K562 (cell line): ENCODE measurements around the gene HSPB7. TPM values are rescaled to one million over a fixed set of nuclear protein-coding genes. Genes with fewer than 3 reads are reported as not detected.

Experiments
- ARHGAP35 ChIP-seq: fragments of 450-650 bp; IDR thresholded peaks from 2 replicates; pipeline ENCODE4 v1.6.1; 2018; ENCODE audit not compliant: partially characterized antibody
- BMI1 ChIP-seq: fragments of 150-350 bp; IDR thresholded peaks from 2 replicates; pipeline ENCODE4 v1.6.1; 2014; ENCODE audit warnings: low read length
- ESRRA ChIP-seq: fragments of 450-650 bp; IDR thresholded peaks from 2 replicates; pipeline ENCODE4 v1.6.1; 2014; ENCODE audit warnings: low read depth, mild to moderate bottlenecking, moderate library complexity, borderline replicate concordance
- ETV1 ChIP-seq: fragments of 450-650 bp; conservative IDR thresholded peaks from 2 replicates; pipeline ENCODE4 v1.6.1; 2016; ENCODE audit warnings: missing genetic modification characterization, control low read depth, low read depth, missing compliant biosample characterization
- HES1 ChIP-seq: fragments of 450-650 bp; IDR thresholded peaks from 2 replicates; pipeline ENCODE4 v1.6.1; 2016; ENCODE audit warnings: low read depth, mild to moderate bottlenecking, moderate library complexity
- L3MBTL2 ChIP-seq: fragments of 450-650 bp; IDR thresholded peaks from 2 replicates; pipeline ENCODE4 v1.6.1; 2016; ENCODE audit warnings: mild to moderate bottlenecking, moderate library complexity
- LARP7 ChIP-seq: fragments of 450-650 bp; IDR thresholded peaks from 2 replicates; pipeline ENCODE4 v1.6.1; 2016
- MBD1 ChIP-seq: fragments of 250-450 bp; sonication (Bioruptor Pico); IDR thresholded peaks from 2 replicates; pipeline ENCODE4 v1.8.0; 2022; ENCODE audit warnings: inconsistent platforms
- NR0B1 ChIP-seq: fragments of 450-650 bp; IDR thresholded peaks from one replicate; pipeline ENCODE4 v1.6.1; 2018; ENCODE audit warnings: mild to moderate bottlenecking, moderate library complexity; ENCODE audit not compliant: partially characterized antibody
- PHF21A ChIP-seq: fragments of 450-650 bp; IDR thresholded peaks from 2 replicates; pipeline ENCODE4 v1.6.1; 2017; ENCODE audit warnings: low read depth, borderline replicate concordance
- RBM25 ChIP-seq: fragments of 200-400 bp; formaldehyde crosslinking; IDR thresholded peaks from 2 replicates; pipeline ENCODE4 v1.6.1; 2018; ENCODE audit warnings: low read length, low read depth, moderate library complexity; ENCODE audit not compliant: severe bottlenecking
- SIRT6 ChIP-seq: IDR thresholded peaks from one replicate; pipeline ENCODE4 v1.6.1; 2012; ENCODE audit warnings: low read depth, mild to moderate bottlenecking, control low read depth, inconsistent platforms, low read length, moderate library complexity
- SMC3 ChIP-seq: conservative IDR thresholded peaks from 2 replicates; pipeline ENCODE4 v1.6.1; 2011; ENCODE audit warnings: low read depth, low read length, improper control_type of control experiment; ENCODE audit not compliant: insufficient read depth
- ZEB2 ChIP-seq: fragments of 450-650 bp; IDR thresholded peaks from 2 replicates; pipeline ENCODE4 v1.6.1; 2016
- ZNF12 ChIP-seq: sonication (generic); formaldehyde crosslinking; IDR thresholded peaks from 2 replicates; pipeline ENCODE4 v1.4.0; 2020; ENCODE audit warnings: mild to moderate bottlenecking, missing genetic modification reagents
- ZNF146 ChIP-seq: IDR thresholded peaks from one replicate; pipeline ENCODE4 v1.6.1; 2018; ENCODE audit warnings: missing compliant biosample characterization; ENCODE audit not compliant: unreplicated experiment
- ZNF696 ChIP-seq: fragments of 250-450 bp; sonication (Bioruptor Pico); conservative IDR thresholded peaks from 2 replicates; pipeline ENCODE4 v1.4.0; 2020; ENCODE audit warnings: mild to moderate bottlenecking, moderate library complexity
- ZNF766 ChIP-seq: fragments of 200-800 bp; sonication (Bioruptor generic); conservative IDR thresholded peaks from 2 replicates; pipeline ENCODE4 v1.6.1; 2016; ENCODE audit warnings: missing genetic modification characterization, missing compliant biosample characterization
- ZNF79 ChIP-seq: fragments of 250-450 bp; sonication (Bioruptor Pico); IDR thresholded peaks from 2 replicates; pipeline ENCODE4 v1.4.0; 2020; ENCODE audit warnings: low read depth, mild to moderate bottlenecking, moderate library complexity
- polyA plus RNA-seq, 8 experiments: library from polyadenylated mRNA; depleted of rRNA in 4 of 8; stranded (reverse) in 5 of 8; unstranded in 3 of 8; fragments of >200 nt; fragmentation: Nextera tagmentation in 2 of 8; fragmentation: Illumina TruSeq in 1 of 8; extraction: Ambion mirVana in 2 of 8; extraction: Trizol in 1 of 8; gene quantifications; 2 replicates each; pipeline versions ENCODE4 v1.2.1 to v1.2.3, GENCODE V29; 2011 to 2014; ENCODE audit warnings: inconsistent platforms in 1 of 8, missing spikeins in 1 of 8
- total RNA-seq, 7 experiments: library from RNA; depleted of rRNA in 6 of 7; stranded (reverse); fragments of >200 nt in 6 of 7; fragmentation: Illumina TruSeq in 2 of 7; extraction: Trizol in 2 of 7; gene quantifications; 2 replicates each; pipeline versions ENCODE4 v1.2.1 to v1.2.3, GENCODE V29; 2011 to 2021; ENCODE audit warnings: low replicate concordance in 1 of 7
- TF ChIP-seq, protein P1 (sequence below): fragments of 450-650 bp; IDR thresholded peaks from 2 replicates; pipeline ENCODE4 v1.6.1; 2017; ENCODE audit warnings: mild to moderate bottlenecking, moderate library complexity
- TF ChIP-seq, protein P2 (sequence below): fragments of 250-450 bp; sonication (Bioruptor Pico); IDR thresholded peaks from 2 replicates; pipeline ENCODE4 v1.4.0; 2020; ENCODE audit warnings: mild to moderate bottlenecking

Gene HSPB7
- total and polyA plus RNA-seq, 9 of the 15 experiments (the other 6 are each of a cell fraction or from before 2014, with no cell fraction given), result 0.05 to 0.19 (median 0.07) TPM; not detected in 6

DNA sequence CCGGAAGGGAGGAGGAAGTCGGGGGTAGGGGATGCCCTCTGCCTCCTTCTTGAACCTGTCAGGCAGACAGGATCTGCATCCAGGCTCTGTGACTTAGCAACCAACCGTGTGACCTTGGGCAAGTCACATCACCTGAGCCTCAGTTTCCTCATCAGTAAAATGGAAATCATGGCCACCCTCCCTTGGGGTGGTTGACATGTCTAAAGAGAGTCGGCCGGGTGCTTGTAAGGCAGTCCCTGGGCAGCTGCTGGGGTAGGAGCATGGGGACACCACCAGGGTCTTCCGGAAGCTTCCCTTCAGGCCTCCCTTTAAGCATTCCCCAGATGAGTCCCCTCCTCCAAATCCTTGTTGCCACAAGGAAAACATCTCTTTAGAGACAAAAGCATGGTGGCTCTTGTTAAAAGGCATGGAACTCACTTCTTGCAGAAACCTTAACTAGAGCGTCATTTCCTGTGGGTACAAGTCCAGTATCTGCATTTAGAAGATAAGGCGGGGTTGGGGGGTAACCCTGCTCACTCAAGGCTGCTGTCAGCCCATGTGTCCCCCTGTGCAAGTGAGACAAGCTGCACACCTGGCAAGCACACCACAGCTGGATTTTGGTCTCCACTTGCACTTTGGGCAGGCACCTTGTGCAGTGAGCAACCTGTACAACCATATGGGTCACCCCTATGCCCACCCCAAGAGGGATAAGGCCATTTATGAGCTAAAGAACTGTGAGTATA is 36.1 kb upstream of the HSPB7 start (continued):
- TF ChIP-seq ESRRA, result peak; percentile 59
- TF ChIP-seq ETV1, result 0 out of 2 replicates have a peak, but pooled peaks have one; percentile 33
- no peak for TF ChIP-seq MBD1
- TF ChIP-seq HES1, result no peak
- no peak for TF ChIP-seq NR0B1
- TF ChIP-seq PHF21A, result no peak
- no peak for TF ChIP-seq ZNF696 (CRISPR knock-in tag)
- TF ChIP-seq ZNF146 (CRISPR knock-in tag), result no peak
- peak; percentile 78; the same call in 1 of the 2 replicates for TF ChIP-seq ZNF766 (CRISPR knock-in tag)
- TF ChIP-seq LARP7, result no peak
- TF ChIP-seq ARHGAP35, result no peak
- TF ChIP-seq RBM25, result no peak
- TF ChIP-seq, protein P1, sequence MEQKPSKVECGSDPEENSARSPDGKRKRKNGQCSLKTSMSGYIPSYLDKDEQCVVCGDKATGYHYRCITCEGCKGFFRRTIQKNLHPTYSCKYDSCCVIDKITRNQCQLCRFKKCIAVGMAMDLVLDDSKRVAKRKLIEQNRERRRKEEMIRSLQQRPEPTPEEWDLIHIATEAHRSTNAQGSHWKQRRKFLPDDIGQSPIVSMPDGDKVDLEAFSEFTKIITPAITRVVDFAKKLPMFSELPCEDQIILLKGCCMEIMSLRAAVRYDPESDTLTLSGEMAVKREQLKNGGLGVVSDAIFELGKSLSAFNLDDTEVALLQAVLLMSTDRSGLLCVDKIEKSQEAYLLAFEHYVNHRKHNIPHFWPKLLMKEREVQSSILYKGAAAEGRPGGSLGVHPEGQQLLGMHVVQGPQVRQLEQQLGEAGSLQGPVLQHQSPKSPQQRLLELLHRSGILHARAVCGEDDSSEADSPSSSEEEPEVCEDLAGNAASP, result no peak
- no peak for TF ChIP-seq ZNF12 (CRISPR knock-in tag)
- TF ChIP-seq ZEB2, result peak; percentile 53; the same call in 1 of the 2 replicates
- TF ChIP-seq ZNF79 (CRISPR knock-in tag), result no peak
- no peak for TF ChIP-seq SIRT6
- TF ChIP-seq BMI1, result no peak
- TF ChIP-seq, protein P2, sequence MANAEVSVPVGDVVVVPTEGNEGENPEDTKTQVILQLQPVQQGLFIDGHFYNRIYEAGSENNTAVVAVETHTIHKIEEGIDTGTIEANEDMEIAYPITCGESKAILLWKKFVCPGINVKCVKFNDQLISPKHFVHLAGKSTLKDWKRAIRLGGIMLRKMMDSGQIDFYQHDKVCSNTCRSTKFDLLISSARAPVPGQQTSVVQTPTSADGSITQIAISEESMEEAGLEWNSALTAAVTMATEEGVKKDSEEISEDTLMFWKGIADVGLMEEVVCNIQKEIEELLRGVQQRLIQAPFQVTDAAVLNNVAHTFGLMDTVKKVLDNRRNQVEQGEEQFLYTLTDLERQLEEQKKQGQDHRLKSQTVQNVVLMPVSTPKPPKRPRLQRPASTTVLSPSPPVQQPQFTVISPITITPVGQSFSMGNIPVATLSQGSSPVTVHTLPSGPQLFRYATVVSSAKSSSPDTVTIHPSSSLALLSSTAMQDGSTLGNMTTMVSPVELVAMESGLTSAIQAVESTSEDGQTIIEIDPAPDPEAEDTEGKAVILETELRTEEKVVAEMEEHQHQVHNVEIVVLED (CRISPR knock-in tag), result no peak
- peak; percentile 47; the same call in 1 of the 2 replicates for TF ChIP-seq L3MBTL2
- TF ChIP-seq SMC3, result no peak
